ENCODE data around the gene OR5B2. TPM values are rescaled to one million over a fixed set of nuclear protein-coding genes. Genes with fewer than 3 reads are reported as not detected.
A peak's percentile ranks its signal among the peaks of the same experiment; 100 is the strongest.

The OR5B2 gene
- total RNA-seq, 1 experiment from 2014 or later, result not detected

DNA sequence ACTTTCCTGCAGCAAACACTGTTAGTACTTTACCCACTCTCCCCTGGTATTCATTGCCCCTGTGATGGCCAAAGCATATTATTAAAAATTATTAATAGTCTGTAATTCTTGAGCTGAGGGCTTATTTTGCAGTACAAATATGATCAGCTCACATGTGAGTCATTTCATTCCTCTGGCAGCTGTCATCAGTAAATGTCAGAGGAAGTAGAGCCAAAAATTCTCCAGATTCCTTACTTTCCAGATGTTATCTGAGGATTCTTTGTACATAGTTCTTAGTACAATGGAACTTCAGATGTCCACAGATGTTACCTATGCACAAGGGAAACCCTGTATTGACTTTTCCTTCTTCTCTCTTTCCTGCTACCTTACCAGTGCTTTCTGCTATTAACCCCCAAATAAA, 33.7 kb downstream of the OR5B2 start:
- DNase-seq, result peak; percentile 99
- Histone ChIP-seq H3K9me3 (ENCODE audit: low read length) (no peaks in the 10 kb centered on the region; the same call in 1 of the 2 replicates), H3K4me3 (ENCODE audit: low read length) (peak overlapping the region; percentile 36; the same call in 1 of the 2 replicates), H3K27me3 (ENCODE audit: low read length) (no peaks in the 10 kb centered on the region), H3K27ac (ENCODE audit: low read length) (peak overlapping the region; percentile 89), H4K20me1 (ENCODE audit: low read length) (no peaks in the 10 kb centered on the region), H2AFZ (ENCODE audit: low read length) (no peak overlapping the region), H3K4me2 (ENCODE audit: low read length) (peak overlapping the region; percentile 73), H3K9me2 (replicated peaks; ENCODE audit: low read length) (no peaks in the 10 kb centered on the region), H3K4me1 (ENCODE audit: insufficient read depth, low read length) (peaks cover 55% of the 10 kb centered on the region), H3K36me3 (ENCODE audit: low read depth, low read length) (peaks cover 5% of the 10 kb centered on the region; the same call in 1 of the 2 replicates), H3K9ac (ENCODE audit: low read length) (peak overlapping the region; percentile 40; the same call in 1 of the 2 replicates), H3K79me2 (ENCODE audit: low read length) (no peaks in the 10 kb centered on the region), H3F3A (ENCODE audit: low read length, unreplicated experiment) (peaks cover 27% of the 10 kb centered on the region)
- ChIA-PET POLR2A (ENCODE audit: unreplicated experiment) (interaction anchor here (0.5 to 0.7 kb wide), 3 partner anchors 334 to 682 kb away, joined by 3 to 5 read pairs (median 4); partner anchors contain the start of genes CTNND1 and MED19), CTCF (no interaction called here)
- no peak for TF ChIP-seq EZH2phosphoT487 (IDR thresholded peaks at IDR 0.05; ENCODE audit: borderline replicate concordance, low read length)
- TF ChIP-seq, protein P1, sequence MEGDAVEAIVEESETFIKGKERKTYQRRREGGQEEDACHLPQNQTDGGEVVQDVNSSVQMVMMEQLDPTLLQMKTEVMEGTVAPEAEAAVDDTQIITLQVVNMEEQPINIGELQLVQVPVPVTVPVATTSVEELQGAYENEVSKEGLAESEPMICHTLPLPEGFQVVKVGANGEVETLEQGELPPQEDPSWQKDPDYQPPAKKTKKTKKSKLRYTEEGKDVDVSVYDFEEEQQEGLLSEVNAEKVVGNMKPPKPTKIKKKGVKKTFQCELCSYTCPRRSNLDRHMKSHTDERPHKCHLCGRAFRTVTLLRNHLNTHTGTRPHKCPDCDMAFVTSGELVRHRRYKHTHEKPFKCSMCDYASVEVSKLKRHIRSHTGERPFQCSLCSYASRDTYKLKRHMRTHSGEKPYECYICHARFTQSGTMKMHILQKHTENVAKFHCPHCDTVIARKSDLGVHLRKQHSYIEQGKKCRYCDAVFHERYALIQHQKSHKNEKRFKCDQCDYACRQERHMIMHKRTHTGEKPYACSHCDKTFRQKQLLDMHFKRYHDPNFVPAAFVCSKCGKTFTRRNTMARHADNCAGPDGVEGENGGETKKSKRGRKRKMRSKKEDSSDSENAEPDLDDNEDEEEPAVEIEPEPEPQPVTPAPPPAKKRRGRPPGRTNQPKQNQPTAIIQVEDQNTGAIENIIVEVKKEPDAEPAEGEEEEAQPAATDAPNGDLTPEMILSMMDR (conservative IDR thresholded peaks at IDR 0.05; ENCODE audit: low read depth, low read length), result no peak
- TF ChIP-seq EZH2 (IDR thresholded peaks at IDR 0.05; ENCODE audit: low read length, unreplicated experiment), result no peak
- intact Hi-C loops (cut with micrococcal nuclease), result loop anchor here (1.0 to 5.0 kb wide), 6 partner anchors 60 to 632 kb away; partner anchors contain the start of genes CTNND1, LPXN and ZFP91
- ATAC-seq, result peak; percentile 65
- no TSS peak for BruUV-seq (replicated peaks)

DNA sequence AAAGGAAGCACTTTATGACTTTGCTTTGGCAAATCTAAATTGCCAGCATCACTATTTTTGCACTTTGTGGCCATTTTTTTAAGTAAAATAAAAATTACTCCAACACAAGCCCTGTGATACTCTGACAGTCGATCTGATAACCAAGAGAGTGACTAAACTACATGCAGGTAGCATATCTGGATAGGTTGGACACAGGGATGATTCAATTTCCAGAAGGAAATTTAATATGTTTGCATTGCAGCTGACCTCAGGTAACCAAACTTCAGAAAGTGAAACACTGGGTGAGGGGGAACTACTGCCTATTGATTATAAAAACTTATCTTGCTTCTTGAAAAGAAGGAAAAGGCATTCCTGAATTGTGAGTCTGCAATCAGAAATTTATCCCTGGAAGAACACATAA, 35.2 kb downstream of the OR5B2 start:
- POLR2A ChIA-PET (ENCODE audit: unreplicated experiment), result interaction anchor here (0.6 to 1.1 kb wide), 2 partner anchors 58 to 121 kb away, joined by 3 to 4 read pairs; no protein-coding TSS in a partner anchor
- TF ChIP-seq EZH2phosphoT487 (IDR thresholded peaks at IDR 0.05; ENCODE audit: borderline replicate concordance, low read length), result no peak
- no peak for TF ChIP-seq EZH2 (IDR thresholded peaks at IDR 0.05; ENCODE audit: low read length, unreplicated experiment)
- TF ChIP-seq, protein P1 (conservative IDR thresholded peaks at IDR 0.05; ENCODE audit: low read depth, low read length), result no peak

DNA sequence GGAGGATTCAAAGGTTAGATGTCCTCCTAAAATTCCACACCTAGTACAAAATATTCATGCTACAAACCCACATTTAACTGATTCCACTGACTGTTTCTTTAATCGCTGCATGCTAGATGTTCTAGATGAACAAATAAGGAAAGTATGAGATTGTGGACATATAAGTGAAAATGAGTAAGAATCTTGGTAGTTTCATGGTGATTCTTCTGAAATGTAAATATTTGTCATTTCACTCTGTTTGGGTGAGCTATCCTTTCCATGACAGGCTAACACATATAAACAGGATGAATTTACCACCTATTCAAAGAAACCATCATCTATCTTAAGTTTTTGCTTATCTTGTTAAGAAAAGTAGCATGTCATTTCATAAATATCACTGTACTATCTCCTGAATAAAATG, 36.0 kb downstream of the OR5B2 start:
- Histone ChIP-seq H3K9me2 (replicated peaks; ENCODE audit: low read length) (no peaks in the 10 kb centered on the region), H3K36me3 (ENCODE audit: low read depth, low read length) (peaks cover 5% of the 10 kb centered on the region; the same call in 1 of the 2 replicates), H3K27ac (ENCODE audit: low read length) (peak overlapping the region; percentile 89), H2AFZ (ENCODE audit: low read length) (no peak overlapping the region), H4K20me1 (ENCODE audit: low read length) (no peaks in the 10 kb centered on the region), H3K4me3 (ENCODE audit: low read length) (peak overlapping the region; percentile 38; the same call in 1 of the 2 replicates), H3K79me2 (ENCODE audit: low read length) (no peaks in the 10 kb centered on the region), H3K9me3 (ENCODE audit: low read length) (no peaks in the 10 kb centered on the region; the same call in 1 of the 2 replicates), H3K9ac (ENCODE audit: low read length) (peak overlapping the region; percentile 60), H3K27me3 (ENCODE audit: low read length) (no peaks in the 10 kb centered on the region), H3K4me2 (ENCODE audit: low read length) (peak overlapping the region; percentile 73), H3K4me1 (ENCODE audit: insufficient read depth, low read length) (peaks cover 55% of the 10 kb centered on the region), H3F3A (ENCODE audit: low read length, unreplicated experiment) (peaks cover 27% of the 10 kb centered on the region)
- BruUV-seq (replicated peaks), result no TSS peak
- intact Hi-C loops (cut with micrococcal nuclease), result loop anchor here (5.0 kb wide), 3 partner anchors 105 to 630 kb away; partner anchors contain the start of genes CTNND1, LPXN and ZFP91
- TF ChIP-seq EZH2 (IDR thresholded peaks at IDR 0.05; ENCODE audit: low read length, unreplicated experiment), result no peak
- TF ChIP-seq, protein P1 (conservative IDR thresholded peaks at IDR 0.05; ENCODE audit: low read depth, low read length), result no peak
- no peak for TF ChIP-seq EZH2phosphoT487 (IDR thresholded peaks at IDR 0.05; ENCODE audit: borderline replicate concordance, low read length)
- ChIA-PET CTCF (interaction anchor here (1.0 kb wide), 1 partner anchor 591 kb away, joined by 3 read pairs; no protein-coding TSS in a partner anchor), POLR2A (ENCODE audit: unreplicated experiment) (interaction anchor here (0.6 to 1.1 kb wide), 2 partner anchors 57 to 76 kb away, joined by 3 to 5 read pairs; no protein-coding TSS in a partner anchor)
- ATAC-seq (peak; percentile 59), DNase-seq (peak; percentile 93)

More for the DNA sequence above, 35.2 kb downstream of the OR5B2 start:
- Histone ChIP-seq H3K4me3 (ENCODE audit: low read length) (peak overlapping the region; percentile 38), H3K36me3 (ENCODE audit: low read depth, low read length) (peaks cover 5% of the 10 kb centered on the region; the same call in 1 of the 2 replicates), H3K9me3 (ENCODE audit: low read length) (no peaks in the 10 kb centered on the region; the same call in 1 of the 2 replicates), H4K20me1 (ENCODE audit: low read length) (no peaks in the 10 kb centered on the region), H2AFZ (ENCODE audit: low read length) (no peak overlapping the region), H3K27ac (ENCODE audit: low read length) (peak overlapping the region; percentile 89), H3K27me3 (ENCODE audit: low read length) (no peaks in the 10 kb centered on the region), H3K79me2 (ENCODE audit: low read length) (no peaks in the 10 kb centered on the region), H3K4me2 (ENCODE audit: low read length) (peak overlapping the region; percentile 73), H3K9me2 (replicated peaks; ENCODE audit: low read length) (no peaks in the 10 kb centered on the region), H3K9ac (ENCODE audit: low read length) (peak overlapping the region; percentile 60), H3K4me1 (ENCODE audit: insufficient read depth, low read length) (peaks cover 55% of the 10 kb centered on the region), H3F3A (ENCODE audit: low read length, unreplicated experiment) (peaks cover 27% of the 10 kb centered on the region)
- CTCF ChIA-PET, result no interaction called here
- no TSS peak for BruUV-seq (replicated peaks)
- DNase-seq (peak; percentile 98), ATAC-seq (peak; percentile 72)
- intact Hi-C loops (cut with micrococcal nuclease), result loop anchor here (5.0 kb wide), 3 partner anchors 105 to 630 kb away; partner anchors contain the start of genes CTNND1, LPXN and ZFP91
